MG63 (cell line): Measurements from ENCODE around the gene PUS3. TPM values are rescaled to one million over a fixed set of nuclear protein-coding genes. Genes with fewer than 3 reads are reported as not detected.
"Not testable (repeated sequence)": the region's sequence is repeated elsewhere in the genome, so short reads cannot be mapped to it uniquely, and the experiment has no call there.

Source experiments
- DNase-seq: peaks from one replicate; pipeline ENCODE4 v3.0.0-alpha.2; 2020
- H3K27me3 ChIP-seq: fragments of 250-450 bp; sonication (Bioruptor Pico); 2 replicates; pipeline ENCODE4 v1.5.1; 2020; ENCODE audit warnings: mild to moderate bottlenecking, moderate library complexity
- H3K36me3 ChIP-seq: fragments of 250-450 bp; sonication (Bioruptor Pico); 2 replicates; pipeline ENCODE4 v1.5.1; 2020; ENCODE audit warnings: mild to moderate bottlenecking, moderate library complexity
- H3K4me3 ChIP-seq: fragments of 250-450 bp; sonication (Bioruptor Pico); 2 replicates; pipeline ENCODE4 v1.5.1; 2020; ENCODE audit warnings: mild to moderate bottlenecking, moderate library complexity
- H3K9me3 ChIP-seq: fragments of 250-450 bp; sonication (Bioruptor Pico); 2 replicates; pipeline ENCODE4 v1.5.1; 2020; ENCODE audit warnings: mild to moderate bottlenecking, moderate library complexity
- total RNA-seq: library from RNA; depleted of rRNA; stranded (reverse); fragments of >200 nt; shearing (Covaris generic); gene quantifications from 2 replicates; pipeline ENCODE4 v1.2.3, GENCODE V29; 2014; ENCODE audit warnings: low replicate concordance

PUS3 gene
- total RNA-seq, 1 experiment from 2014 or later, result 10.6 TPM

GRCh38 chr11:125926682-125927081 lies 23.7 kb upstream of the PUS3 start:
- DNase-seq, result no peak
- Histone ChIP-seq H3K4me3 (no peak overlapping the region), H3K27me3 (no peaks in the 10 kb centered on the region), H3K9me3 (no peaks in the 10 kb centered on the region), H3K36me3 (no peaks in the 10 kb centered on the region)

- peak; percentile 26 for DNase-seq
- no peaks in the 10 kb centered on the region for H3K36me3 ChIP-seq
- H3K27me3 ChIP-seq, result no peaks in the 10 kb centered on the region
- H3K4me3 ChIP-seq, result no peak overlapping the region
- no peaks in the 10 kb centered on the region for H3K9me3 ChIP-seq
Measured at GRCh38 chr11:125925804-125926203, 22.8 kb upstream of the PUS3 start.

- Histone ChIP-seq H3K27me3 (no peaks in the 10 kb centered on the region), H3K36me3 (no peaks in the 10 kb centered on the region), H3K4me3 (no peak overlapping the region), H3K9me3 (no peaks in the 10 kb centered on the region)
- no peak for DNase-seq
Measured at GRCh38 chr11:125925247-125925740, 22.3 kb upstream of the PUS3 start.

GRCh38 chr11:125924384-125925007 lies 21.5 kb upstream of the PUS3 start:
- Histone ChIP-seq H3K9me3 (no peaks in the 10 kb centered on the region), H3K4me3 (no peak overlapping the region), H3K36me3 (no peaks in the 10 kb centered on the region), H3K27me3 (no peaks in the 10 kb centered on the region)
- DNase-seq, result no peak

GRCh38 chr11:125923633-125924032 lies 20.6 kb upstream of the PUS3 start:
- DNase-seq, result no peak
- no peaks in the 10 kb centered on the region for H3K36me3 ChIP-seq

GRCh38 chr11:125923012-125923579 lies 20.1 kb upstream of the PUS3 start:
- H3K9me3 ChIP-seq, result no peaks in the 10 kb centered on the region
- H3K27me3 ChIP-seq, result no peaks in the 10 kb centered on the region
- no peaks in the 10 kb centered on the region for H3K36me3 ChIP-seq
- H3K4me3 ChIP-seq, result no peak overlapping the region
- DNase-seq, result peak; percentile 54

More at GRCh38 chr11:125923633-125924032, 20.6 kb upstream of the PUS3 start:
- Histone ChIP-seq H3K4me3 (no peak overlapping the region), H3K27me3 (no peaks in the 10 kb centered on the region), H3K9me3 (no peaks in the 10 kb centered on the region)

- H3K36me3 ChIP-seq, result no peaks in the 10 kb centered on the region
- peaks cover 3% of the 10 kb centered on the region for H3K27me3 ChIP-seq
- no peak overlapping the region for H3K4me3 ChIP-seq
- H3K9me3 ChIP-seq, result no peaks in the 10 kb centered on the region
- no peak for DNase-seq
Measured at GRCh38 chr11:125922156-125922555, 19.1 kb upstream of the PUS3 start.

- H3K27me3 ChIP-seq, result peaks cover 12% of the 10 kb centered on the region
Measured at GRCh38 chr11:125921042-125921441, 18.0 kb upstream of the PUS3 start.

GRCh38 chr11:125918140-125918840 lies 15.3 kb upstream of the PUS3 start:
- peaks cover 19% of the 10 kb centered on the region for H3K27me3 ChIP-seq
- H3K9me3 ChIP-seq, result no peaks in the 10 kb centered on the region
- no peak for DNase-seq
- H3K4me3 ChIP-seq, result no peak overlapping the region
- no peaks in the 10 kb centered on the region for H3K36me3 ChIP-seq

More at GRCh38 chr11:125921042-125921441, 18.0 kb upstream of the PUS3 start:
- no peak for DNase-seq
- no peaks in the 10 kb centered on the region for H3K9me3 ChIP-seq
- no peak overlapping the region for H3K4me3 ChIP-seq
- H3K36me3 ChIP-seq, result no peaks in the 10 kb centered on the region

- H3K4me3 ChIP-seq, result no peak overlapping the region
- no peaks in the 10 kb centered on the region for H3K9me3 ChIP-seq
- H3K27me3 ChIP-seq, result peaks cover 19% of the 10 kb centered on the region
- no peak for DNase-seq
- H3K36me3 ChIP-seq, result no peaks in the 10 kb centered on the region
Measured at GRCh38 chr11:125916683-125917347, 13.8 kb upstream of the PUS3 start.

- H3K36me3 ChIP-seq, H3K9me3 ChIP-seq, H3K4me3 ChIP-seq, DNase-seq: not testable (repeated sequence)
- peaks cover 30% of the 10 kb centered on the region for H3K27me3 ChIP-seq
Measured at GRCh38 chr11:125914601-125915000, 11.6 kb upstream of the PUS3 start.

GRCh38 chr11:125910226-125910849 lies 7.3 kb upstream of the PUS3 start:
- Histone ChIP-seq H3K36me3 (no peaks in the 10 kb centered on the region), H3K4me3 (no peak overlapping the region), H3K9me3 (no peaks in the 10 kb centered on the region), H3K27me3 (peaks cover 22% of the 10 kb centered on the region)
- DNase-seq, result no peak

GRCh38 chr11:125904678-125905077 lies 1.7 kb upstream of the PUS3 start:
- Histone ChIP-seq H3K27me3 (peaks cover 20% of the 10 kb centered on the region), H3K4me3 (no peak overlapping the region), H3K36me3 (peaks cover 20% of the 10 kb centered on the region), H3K9me3 (no peaks in the 10 kb centered on the region)
- DNase-seq, result no peak

GRCh38 chr11:125903711-125904659 lies 979 bp upstream of the PUS3 start, which contains the start of gene DDX25:
TSS of gene DDX25 (plus strand) at chr11:125904508. CDS start at chr11:125904518, 10 bp downstream.
- H3K36me3 ChIP-seq, result peaks cover 27% of the 10 kb centered on the region
- peaks cover 15% of the 10 kb centered on the region for H3K27me3 ChIP-seq
- peak within 1 kb of the TSS; percentile 82 for H3K4me3 ChIP-seq
- DNase-seq, result no peak
- no peaks in the 10 kb centered on the region for H3K9me3 ChIP-seq

- H3K9me3 ChIP-seq, result no peaks in the 10 kb centered on the region
- H3K4me3 ChIP-seq, result peak overlapping the region; percentile 82
- no peak for DNase-seq
- peaks cover 13% of the 10 kb centered on the region for H3K27me3 ChIP-seq
- H3K36me3 ChIP-seq, result peaks cover 40% of the 10 kb centered on the region
Measured at GRCh38 chr11:125902277-125902926, 604 bp downstream of the PUS3 start.
